MCF 10A (cell line): ENCODE measurements around the gene FGG. TPM values are rescaled to one million over a fixed set of nuclear protein-coding genes. Genes with fewer than 3 reads are reported as not detected.

Source experiments
- BruUV-seq: library from RNA; stranded (reverse); fragments of 400-500 nt; replicated peaks from 2 replicates; lab custom pipeline; 2021; lab: Mats Ljungman, UMichigan
- CTCF ChIA-PET: fragments of 300-600 bp; sonication (Branson Sonifier 250); formaldehyde crosslinking; extraction: SDS; loops from one replicate; lab custom pipeline; 2021; ENCODE audit warnings: antibody characterized with exemption, inconsistent platforms; lab: Yijun Ruan, JAX
- POLR2A ChIA-PET: fragments of 300-600, 350-650 bp; sonication (Branson Sonifier 250); formaldehyde crosslinking; extraction: SDS; loops from one replicate; lab custom pipeline; 2020; ENCODE audit warnings: antibody characterized with exemption, inconsistent platforms; lab: Yijun Ruan, JAX
- DNase-seq: peaks from one replicate; pipeline ENCODE4 v3.0.0-alpha.2; 2018; ENCODE audit not compliant: unreplicated experiment
- H3K27ac Mint-ChIP-seq: one replicate; pipeline ENCODE4 v1.8.0; 2022; ENCODE audit warnings: mild to moderate bottlenecking, low read depth, mixed read lengths; ENCODE audit not compliant: unreplicated experiment
- H3K27me3 Mint-ChIP-seq: one replicate; pipeline ENCODE4 v1.8.0; 2022; ENCODE audit warnings: mixed read lengths; ENCODE audit not compliant: insufficient read depth, unreplicated experiment
- H3K36me3 Mint-ChIP-seq: one replicate; pipeline ENCODE4 v1.8.0; 2022; ENCODE audit warnings: mild to moderate bottlenecking, moderate library complexity, mixed read lengths; ENCODE audit not compliant: insufficient read depth, unreplicated experiment
- H3K4me1 Mint-ChIP-seq: one replicate; pipeline ENCODE4 v1.8.0; 2022; ENCODE audit warnings: mixed read lengths; ENCODE audit not compliant: insufficient read depth, unreplicated experiment
- H3K4me3 Mint-ChIP-seq: one replicate; pipeline ENCODE4 v1.8.0; 2022; ENCODE audit warnings: mild to moderate bottlenecking, moderate library complexity, mixed read lengths; ENCODE audit not compliant: unreplicated experiment
- H3K9me3 Mint-ChIP-seq: one replicate; pipeline ENCODE4 v1.8.0; 2022; ENCODE audit warnings: mixed read lengths; ENCODE audit not compliant: unreplicated experiment
- CTCF ChIP-seq: fragments of 200-600 bp; IDR thresholded peaks from one replicate; pipeline ENCODE4 v1.8.0; 2022; ENCODE audit warnings: antibody characterized with exemption, mild to moderate bottlenecking; ENCODE audit not compliant: unreplicated experiment
- intact Hi-C: fragments of 100-400 bp; cut with micrococcal nuclease; formaldehyde crosslinking; loops from 2 replicates; pipeline ENCODE4 v1.14.1; 2022
- total RNA-seq: library from RNA; stranded (reverse); gene quantifications from 2 replicates; pipeline ENCODE4 v1.2.3, GENCODE V29; 2022

FGG gene
- total RNA-seq, 1 experiment from 2014 or later, result 3.2 TPM

DNA sequence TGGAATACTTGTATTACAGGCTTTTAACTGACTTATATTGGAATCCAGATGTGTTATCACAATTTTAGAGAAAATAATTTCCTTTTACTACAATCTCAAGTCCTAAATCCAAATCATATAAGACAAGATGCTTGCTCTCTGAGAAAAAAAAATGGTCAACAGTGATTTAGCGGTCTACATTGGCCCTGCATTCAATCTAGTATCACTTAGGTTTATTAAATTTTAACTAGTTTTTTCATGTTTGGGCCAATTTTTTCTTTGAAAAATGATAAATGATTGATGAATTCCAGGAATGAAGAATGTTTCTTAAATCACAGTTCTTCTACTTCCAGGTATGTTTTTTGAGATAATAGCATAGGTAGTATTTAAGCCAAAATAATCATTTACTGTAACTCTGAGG is 2.8 kb upstream of the FGG start:
- intact Hi-C loops, result no loop called here
- BruUV-seq, result no TSS peak
- H3K36me3 Mint-ChIP-seq, result no peaks in the 10 kb centered on the region

DNA sequence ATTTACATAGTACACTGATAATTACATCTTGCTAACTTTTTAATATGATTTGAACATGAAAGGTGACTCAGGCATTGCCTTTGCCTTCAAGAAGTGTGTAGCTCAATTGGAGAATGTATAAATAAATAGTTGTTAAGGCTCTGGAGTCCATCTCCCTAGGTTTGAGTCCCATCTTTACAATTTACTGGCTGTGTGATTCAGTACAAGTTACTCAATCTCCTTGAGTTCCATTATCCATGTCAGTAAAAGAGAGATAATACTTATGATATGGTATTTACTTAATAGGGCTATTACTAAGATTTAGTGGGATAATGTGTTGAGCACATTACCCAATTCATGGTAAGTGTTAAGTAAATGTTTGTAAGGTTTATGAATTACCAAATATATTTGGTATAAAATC is 1.9 kb upstream of the FGG start:
- Mint-ChIP-seq H3K36me3 (no peaks in the 10 kb centered on the region), H3K27me3 (no peaks in the 10 kb centered on the region), H3K4me3 (no peak overlapping the region), H3K4me1 (no peaks in the 10 kb centered on the region), H3K9me3 (no peaks in the 10 kb centered on the region), H3K27ac (no peak overlapping the region)
- DNase-seq, result no peak
- CTCF ChIA-PET, result interaction anchor here (0.6 to 23.4 kb wide), 5 partner anchors 10 to 129 kb away, joined by 3 to 935 read pairs (median 7); partner anchors contain the start of genes LRAT and PLRG1
- BruUV-seq, result no TSS peak
- intact Hi-C loops, result no loop called here
- TF ChIP-seq CTCF, result no peak
- POLR2A ChIA-PET, result no interaction called here

More for the DNA sequence above, 2.8 kb upstream of the FGG start:
- TF ChIP-seq CTCF, result no peak
- no peaks in the 10 kb centered on the region for H3K4me1 Mint-ChIP-seq
- no peak overlapping the region for H3K4me3 Mint-ChIP-seq
- H3K27me3 Mint-ChIP-seq, result no peaks in the 10 kb centered on the region
- POLR2A ChIA-PET, result no interaction called here
- H3K27ac Mint-ChIP-seq, result no peak overlapping the region
- CTCF ChIA-PET, result interaction anchor here (0.9 to 23.4 kb wide), 4 partner anchors 8 to 62 kb away, joined by 3 to 935 read pairs (median 39); partner anchors contain the start of gene PLRG1
- H3K9me3 Mint-ChIP-seq, result no peaks in the 10 kb centered on the region
- DNase-seq, result no peak

DNA sequence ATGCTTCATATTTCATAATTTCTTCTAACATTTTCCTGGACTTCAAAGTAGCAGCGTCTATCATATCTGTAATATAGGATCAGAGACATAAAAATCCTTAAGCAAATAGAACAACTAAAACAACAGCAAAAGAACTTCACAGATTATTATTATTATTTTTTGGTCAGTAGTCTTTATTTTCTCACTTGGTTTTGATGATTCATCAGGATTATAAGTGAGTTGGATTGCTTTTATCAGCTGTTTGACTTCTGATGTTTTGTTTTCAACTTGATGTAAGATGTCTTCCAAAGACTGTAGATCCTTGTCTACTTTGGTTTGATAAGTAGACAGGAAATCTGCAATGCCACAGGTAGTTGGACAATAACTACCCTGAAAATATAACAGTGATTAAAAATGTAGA is 623 bp downstream of the FGG start:
- Mint-ChIP-seq H3K4me3 (no peak overlapping the region), H3K36me3 (no peaks in the 10 kb centered on the region), H3K4me1 (no peaks in the 10 kb centered on the region), H3K9me3 (no peaks in the 10 kb centered on the region), H3K27me3 (no peaks in the 10 kb centered on the region), H3K27ac (no peak overlapping the region)
- ChIA-PET CTCF (interaction anchor here (1.0 to 23.4 kb wide), 3 partner anchors 13 to 58 kb away, joined by 3 to 935 read pairs (median 72); partner anchors contain the start of gene PLRG1), POLR2A (no interaction called here)
- no TSS peak for BruUV-seq
- intact Hi-C loops, result no loop called here
- DNase-seq, result no peak
- TF ChIP-seq CTCF, result no peak

DNA sequence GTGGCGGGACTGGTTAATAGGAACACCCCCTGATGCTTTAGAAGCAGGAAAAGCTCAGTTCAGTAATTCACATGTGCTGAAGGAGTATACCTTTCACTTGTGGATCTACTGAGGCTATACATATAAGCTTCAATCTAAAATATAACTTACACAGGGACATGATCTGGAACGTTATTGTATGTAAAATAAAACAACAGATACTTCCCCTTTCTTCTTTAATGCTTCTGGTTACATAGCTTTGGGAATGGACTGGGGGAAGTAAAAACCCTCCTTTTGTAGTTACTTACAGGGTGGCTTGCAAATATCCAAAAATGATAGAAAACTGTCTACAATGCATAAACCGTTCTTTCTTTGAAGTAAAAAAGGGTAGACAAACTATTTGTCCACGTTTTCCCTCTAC is 1.9 kb downstream of the FGG start:
- Mint-ChIP-seq H3K4me3 (no peak overlapping the region), H3K36me3 (no peaks in the 10 kb centered on the region), H3K9me3 (no peaks in the 10 kb centered on the region), H3K27ac (no peak overlapping the region), H3K4me1 (no peaks in the 10 kb centered on the region), H3K27me3 (no peaks in the 10 kb centered on the region)
- intact Hi-C loops, result no loop called here
- POLR2A ChIA-PET, result no interaction called here
- no peak for DNase-seq
- CTCF ChIA-PET, result interaction anchor here (2.4 to 23.4 kb wide), 3 partner anchors 8 to 57 kb away, joined by 19 to 935 read pairs (median 72); partner anchors contain the start of gene PLRG1
- no TSS peak for BruUV-seq
- no peak for TF ChIP-seq CTCF
